Erythroblast (primary cell): ENCODE data around the gene ADGRD1.

ENCODE experiments used
- GATA1 ChIP-seq: IDR thresholded peaks from 2 replicates; pipeline ENCODE4 v1.6.1; 2011; ENCODE audit warnings: low read depth, mild to moderate bottlenecking, control low read depth, low read length, moderate library complexity
- POLR2A ChIP-seq: IDR thresholded peaks from 2 replicates; pipeline ENCODE4 v1.6.1; 2011; ENCODE audit warnings: mild to moderate bottlenecking, low read length

- no peak for TF ChIP-seq GATA1
- no peak for TF ChIP-seq POLR2A
Observed at GRCh38 chr12:131188131-131189050, 234.7 kb downstream of the ADGRD1 start.
